Stimulated activated CD8-positive, alpha-beta memory T cell treated with anti-CD3 and anti-CD28 coated beads, Interleukin-4, amount 100 ng/mL, for 4 hours (primary cell): ENCODE data around the gene LGALS3.
A peak's percentile ranks its signal among the peaks of the same experiment; 100 is the strongest.
"Not testable (repeated sequence)": the region's sequence is repeated elsewhere in the genome, so short reads cannot be mapped to it uniquely, and the experiment has no call there.

Experiments used
- DNase-seq, 2 donors: peaks; one replicate each; pipeline ENCODE4 v3.0.0-alpha.2; 2020; ENCODE audit warnings: low read depth in 2 of 2, low spot score in 1 of 2

Gene LGALS3

DNA sequence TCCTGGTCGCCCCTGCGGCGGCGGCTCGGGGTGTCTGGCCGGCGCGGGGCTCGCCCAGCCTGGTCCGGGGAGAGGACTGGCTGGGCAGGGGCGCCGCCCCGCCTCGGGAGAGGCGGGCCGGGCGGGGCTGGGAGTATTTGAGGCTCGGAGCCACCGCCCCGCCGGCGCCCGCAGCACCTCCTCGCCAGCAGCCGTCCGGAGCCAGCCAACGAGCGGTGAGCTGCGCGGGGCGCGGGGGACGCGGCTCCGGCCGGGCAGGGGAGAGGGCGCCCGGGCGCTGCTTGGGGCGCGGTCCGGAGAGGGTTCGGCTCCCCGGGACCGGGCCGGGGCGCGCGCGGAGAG, at the start of gene LGALS3:
Gene LGALS3 (plus strand): TSS at position 167 of the 342 bp plus-strand sequence. CDS start 8,122 bp downstream, outside the sequence.
- DNase-seq: no peak

DNA sequence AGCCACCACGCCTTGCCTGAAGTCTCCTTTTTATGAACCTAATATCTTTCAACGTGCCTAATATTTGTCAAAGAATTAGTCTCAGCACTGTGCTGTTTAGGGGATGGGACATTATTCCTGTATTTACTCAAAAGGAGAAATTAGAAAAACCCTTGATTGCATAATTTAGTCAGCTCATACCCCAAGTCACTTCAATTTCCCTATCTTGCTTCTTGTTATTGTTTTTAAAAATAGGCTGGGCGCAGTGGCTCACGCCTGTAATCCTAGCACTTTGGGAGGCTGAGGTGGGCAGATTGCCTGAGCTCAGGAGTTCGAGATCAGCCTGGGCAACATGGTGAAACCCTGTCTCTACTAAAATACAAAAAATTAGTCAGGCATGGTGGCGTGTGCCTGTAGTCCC, 49.1 kb upstream of the LGALS3 start:
- not testable (repeated sequence) for DNase-seq

DNA sequence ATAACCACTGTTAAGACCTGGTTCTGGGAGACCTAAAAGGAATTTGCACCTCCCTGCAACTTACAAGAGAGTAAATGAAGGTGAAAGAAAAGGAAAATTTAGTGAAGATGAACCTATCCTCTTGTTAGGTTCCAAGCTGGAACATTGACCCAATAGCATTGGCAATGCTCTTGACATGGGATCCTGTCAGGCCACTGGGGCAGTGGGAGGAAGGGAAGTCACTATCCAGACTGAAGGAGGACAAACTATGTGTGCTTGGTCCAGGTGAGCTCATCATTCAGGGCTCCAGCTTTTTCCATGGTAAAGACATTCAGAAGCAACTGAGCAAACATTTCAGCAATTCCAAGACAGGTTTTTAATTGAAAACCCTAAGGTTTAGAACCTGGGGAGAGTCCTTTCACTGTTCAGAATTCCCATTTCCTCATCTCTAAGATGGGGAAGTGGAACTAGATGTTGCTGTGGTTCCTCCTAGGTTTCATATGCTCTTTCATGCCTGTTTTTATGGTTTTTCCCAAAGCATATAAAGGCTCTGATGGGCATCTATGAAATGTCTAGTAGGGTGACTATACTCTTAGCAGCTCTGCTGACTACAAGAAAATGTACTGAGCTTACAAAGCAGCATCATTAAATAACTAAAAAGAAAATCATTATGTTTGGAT, 44.5 kb upstream of the LGALS3 start:
- DNase-seq: no peak

DNA sequence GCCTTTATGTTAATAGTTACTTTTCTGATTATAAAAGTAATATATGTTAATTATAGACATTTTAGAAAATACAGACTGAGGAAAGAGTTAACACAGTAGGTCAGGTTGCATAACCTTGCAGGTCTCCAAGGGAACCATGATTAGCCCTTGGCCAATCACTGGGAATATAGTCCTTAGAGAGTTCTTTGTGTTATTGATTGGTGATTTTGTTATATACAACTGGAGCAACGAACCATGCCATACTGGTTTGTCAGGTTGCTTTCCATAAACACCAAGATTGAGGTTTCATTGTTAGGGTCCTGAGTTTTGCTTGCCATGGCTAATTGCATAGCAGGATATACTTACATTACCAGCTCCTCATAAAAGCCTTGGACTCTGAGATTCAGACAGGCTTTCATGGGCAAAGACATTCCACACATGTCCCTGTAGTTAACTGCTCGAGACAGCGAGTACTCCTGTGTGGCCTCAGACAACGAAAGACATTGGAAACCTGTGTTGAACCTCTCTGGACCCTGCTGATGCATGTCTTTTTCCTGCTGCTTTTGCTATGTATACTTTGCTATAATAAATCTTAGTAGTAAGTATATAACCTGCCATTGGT, 43.9 kb upstream of the LGALS3 start:
- DNase-seq: no peak

DNA sequence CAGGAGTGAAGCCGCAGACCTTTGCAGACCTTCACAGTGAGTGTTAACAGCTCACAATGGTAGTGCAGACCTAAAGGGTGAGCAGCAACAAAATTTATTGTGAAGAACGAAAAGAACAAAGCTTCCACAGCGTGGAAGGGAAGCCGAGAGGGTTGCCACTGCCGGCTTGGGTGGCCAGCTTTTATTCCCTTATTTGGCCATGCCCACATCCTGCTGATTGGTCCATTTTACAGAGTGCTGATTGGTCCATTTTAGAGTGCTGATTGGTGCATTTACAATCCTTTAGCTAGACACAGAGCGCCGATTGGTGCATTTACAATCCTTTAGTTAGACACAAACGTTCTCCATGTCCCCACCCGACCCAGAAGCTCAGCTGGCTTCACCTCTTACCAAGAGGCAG, 42.1 kb upstream of the LGALS3 start:
- DNase-seq: no peak

DNA sequence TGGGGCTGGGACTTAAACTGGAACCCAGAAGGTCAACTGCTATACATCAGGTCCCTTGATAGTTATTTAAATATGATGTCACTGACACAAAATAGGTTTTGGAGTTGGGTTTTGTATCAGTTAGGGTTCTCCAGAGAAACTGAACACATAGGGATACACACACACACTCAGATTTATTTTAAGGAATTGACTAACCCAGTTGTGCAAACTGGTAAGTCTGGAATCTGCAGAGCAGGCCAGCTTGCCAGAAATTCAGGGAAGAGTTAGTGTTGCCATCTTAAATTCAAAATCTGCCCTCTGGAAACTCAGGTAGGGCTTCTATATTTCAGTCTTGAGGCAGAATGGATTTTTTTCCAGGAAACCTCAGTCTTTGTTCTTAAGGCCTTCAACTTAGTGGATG, 40.7 kb upstream of the LGALS3 start:
- DNase-seq: no peak

DNA sequence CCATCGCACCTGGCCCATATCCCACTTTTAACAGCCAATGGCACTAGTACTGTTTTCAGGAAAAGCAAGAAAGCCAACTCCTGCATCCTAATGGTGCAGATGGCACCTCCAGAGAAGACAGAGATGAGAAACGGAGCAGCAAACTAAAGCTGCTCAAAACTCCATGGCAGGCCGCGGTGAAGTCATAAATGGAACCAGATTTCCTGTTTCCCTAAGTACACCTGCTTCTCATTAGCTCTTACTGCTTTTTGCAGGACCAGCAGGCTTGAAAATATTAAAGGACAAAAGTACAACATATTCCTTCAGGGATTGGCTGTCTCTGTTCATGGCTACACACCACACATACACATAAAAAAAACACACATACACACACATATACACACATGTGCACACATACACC, 36.7 kb upstream of the LGALS3 start:
- DNase-seq: no peak

DNA sequence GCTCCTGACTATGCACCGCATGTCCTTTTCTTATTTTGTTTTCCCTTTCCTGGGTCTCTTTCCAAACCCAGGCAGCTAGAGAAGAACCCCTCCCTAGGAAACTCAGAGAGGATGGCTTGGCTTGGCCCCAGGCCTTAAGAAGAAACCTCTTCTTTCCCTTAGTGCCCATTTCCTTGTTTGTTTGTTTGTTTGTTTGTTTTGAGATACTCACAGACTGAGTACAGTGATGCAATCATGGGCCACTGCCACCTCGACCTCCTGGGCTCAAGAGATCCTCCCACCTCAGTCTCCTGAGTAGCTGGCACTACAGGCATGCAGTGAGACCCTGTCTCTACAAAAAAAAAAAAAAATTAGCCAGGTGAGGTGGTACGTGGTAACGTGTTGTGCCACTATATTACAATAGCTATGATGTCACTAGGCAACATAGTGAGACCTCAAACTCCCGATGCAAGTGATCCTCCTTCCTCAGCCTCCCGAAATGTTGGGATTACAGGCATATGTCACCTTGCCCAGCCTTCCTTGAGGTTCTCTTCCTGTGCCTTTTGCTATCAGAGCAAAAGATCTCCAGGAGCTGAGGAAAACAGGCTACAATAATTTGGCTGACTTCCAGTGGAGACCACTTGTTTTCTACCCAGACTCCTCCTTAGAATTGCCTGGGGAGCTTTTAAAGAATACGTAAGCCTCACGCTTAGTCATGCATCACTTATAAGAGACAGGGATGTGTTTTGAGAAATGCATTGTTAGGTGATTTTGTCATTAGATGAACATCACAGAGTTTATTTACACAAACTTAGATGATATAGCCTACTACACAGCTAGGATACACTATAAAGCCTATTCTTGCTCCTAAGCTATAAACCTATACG, 34.5 kb upstream of the LGALS3 start:
- DNase-seq: no peak

DNA sequence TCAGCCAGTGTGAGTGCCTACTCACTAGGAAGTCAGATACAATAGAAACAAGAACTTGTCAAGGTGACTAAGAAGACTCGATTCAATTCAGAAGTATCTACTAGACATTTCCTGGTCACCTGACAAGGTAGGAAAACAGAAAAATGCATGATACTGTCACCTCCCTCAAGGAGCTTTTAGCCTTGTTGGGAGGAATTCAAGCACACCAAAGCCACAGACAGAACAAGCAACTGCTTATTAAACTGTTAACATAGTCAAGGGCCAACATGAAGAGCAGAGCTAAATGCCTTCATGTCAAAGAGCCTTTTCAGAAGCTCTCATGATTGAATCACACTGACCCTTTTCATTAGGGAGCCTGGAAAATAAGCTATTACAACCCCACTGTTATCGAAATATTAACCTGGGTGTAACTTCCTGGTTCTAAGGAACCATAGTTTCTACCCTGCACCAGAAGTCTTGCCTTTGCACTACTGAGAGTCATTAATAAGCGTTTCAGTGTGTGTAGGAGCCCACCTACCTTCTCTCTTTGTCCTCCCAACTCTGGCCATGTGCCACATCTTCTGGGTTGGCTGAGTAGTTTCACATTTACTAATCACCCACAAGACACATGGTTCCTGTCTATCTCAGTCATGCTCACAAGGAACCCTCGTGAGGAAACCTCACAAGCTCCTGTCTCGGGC, 31.0 kb upstream of the LGALS3 start:
- DNase-seq: peak; percentile 11 to 21

DNA sequence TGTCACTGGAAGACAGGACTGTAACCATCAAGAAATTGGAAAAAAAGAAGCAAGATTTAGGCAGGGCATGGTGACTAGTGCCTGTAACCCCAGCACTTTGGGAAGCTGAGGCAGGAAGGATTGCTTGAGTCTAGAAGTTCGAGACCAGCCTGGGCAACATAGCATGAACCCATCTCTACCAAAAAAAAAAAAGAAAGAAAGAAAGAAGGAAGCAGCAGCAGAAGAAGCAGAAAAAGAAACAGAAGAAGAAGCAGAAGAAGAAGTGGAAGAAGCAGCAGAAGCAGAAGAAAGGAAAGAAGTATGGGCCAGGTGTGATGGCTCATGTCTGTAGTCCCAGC, 30.5 kb upstream of the LGALS3 start:
- no peak for DNase-seq

DNA sequence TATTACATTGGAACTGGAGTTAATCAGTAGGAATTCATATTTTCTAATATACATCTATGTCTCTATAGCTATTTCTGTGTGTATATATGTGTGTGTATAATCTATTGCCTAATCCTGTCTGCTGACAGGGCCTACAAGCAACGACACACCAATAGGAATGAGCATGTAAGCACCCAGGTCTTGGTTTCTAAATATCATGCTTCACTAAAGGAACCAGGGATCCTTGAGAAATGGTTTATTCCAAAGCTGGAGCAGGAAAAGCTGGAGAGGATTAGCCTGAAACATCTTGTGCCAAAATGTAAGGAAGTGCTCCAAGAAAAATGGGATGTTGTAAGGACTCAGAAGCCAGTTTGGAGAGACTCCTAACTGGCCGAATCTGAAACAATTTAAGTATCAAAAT, 29.3 kb upstream of the LGALS3 start:
- no peak for DNase-seq

DNA sequence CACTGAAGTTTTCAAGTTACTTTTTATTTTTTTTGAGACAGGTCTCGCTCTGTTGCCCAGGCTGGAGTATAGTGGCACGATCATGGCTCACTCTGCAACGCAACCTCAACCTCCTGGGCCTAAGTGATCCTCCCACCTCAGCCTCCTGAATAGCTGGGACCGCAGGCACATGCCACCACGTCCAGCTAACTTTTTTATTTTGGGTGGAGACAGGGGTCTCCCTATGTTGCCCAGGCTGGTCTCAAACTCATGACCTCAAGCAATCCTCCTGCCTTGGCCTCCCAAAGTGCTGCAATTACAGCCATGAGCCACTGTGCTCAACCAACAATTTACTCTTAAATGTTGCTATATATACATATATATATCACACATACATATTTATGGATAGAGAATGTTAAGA, 27.4 kb upstream of the LGALS3 start:
- no peak for DNase-seq

DNA sequence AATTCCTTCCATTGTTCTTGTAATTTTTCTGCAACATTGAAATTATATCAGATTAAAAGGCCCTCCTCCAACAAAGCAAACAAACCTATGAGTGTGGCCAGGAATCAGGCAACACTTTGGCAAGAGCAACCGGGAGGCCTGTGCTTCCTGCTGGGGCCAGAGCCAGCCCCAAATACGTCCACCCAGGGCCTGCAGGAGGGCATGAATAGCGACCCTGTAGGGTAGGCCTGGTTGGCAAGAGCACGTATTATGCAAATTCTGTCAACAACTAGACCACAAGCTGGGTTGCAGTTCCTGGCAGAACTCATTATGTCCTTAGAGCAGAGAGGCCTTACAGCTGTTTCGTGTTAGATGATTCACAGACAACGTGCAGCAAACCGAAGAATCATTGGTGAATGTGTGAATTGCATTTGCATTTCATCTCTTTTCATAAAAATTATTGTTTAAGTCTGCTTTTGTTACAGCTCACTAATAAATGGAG, 26.9 kb upstream of the LGALS3 start:
- no peak for DNase-seq

DNA sequence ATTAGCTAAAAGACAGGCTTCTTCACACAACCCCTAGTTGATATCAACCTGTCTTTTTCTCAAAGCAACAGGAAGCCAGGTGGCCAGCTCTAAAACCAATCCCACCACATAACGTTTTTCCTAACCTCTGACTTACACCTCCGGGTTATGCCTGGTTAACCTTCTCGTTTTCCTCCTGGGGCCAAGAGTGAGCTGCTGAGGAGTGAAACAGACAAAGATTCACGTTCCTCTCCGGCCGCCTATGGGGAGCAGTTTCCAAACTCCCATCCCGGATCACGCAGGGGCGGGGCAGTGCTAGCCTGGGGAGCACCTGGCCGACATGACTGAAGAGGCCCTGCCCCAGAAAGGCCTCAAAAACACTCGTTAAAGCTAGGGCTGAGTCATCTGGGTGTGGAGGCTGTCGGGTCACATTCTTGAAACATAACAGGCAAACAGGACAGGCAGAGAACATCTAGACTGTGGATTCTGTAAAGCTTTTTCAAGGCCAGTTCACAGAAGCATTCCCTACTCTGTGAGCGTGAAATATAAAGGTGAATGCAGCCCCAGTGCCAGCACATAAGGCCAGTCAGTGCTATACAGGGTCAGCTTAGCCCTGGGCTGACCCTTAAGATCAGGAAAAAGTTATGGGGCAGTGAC, 25.9 kb upstream of the LGALS3 start:
- peak; percentile 19 to 30 for DNase-seq

DNA sequence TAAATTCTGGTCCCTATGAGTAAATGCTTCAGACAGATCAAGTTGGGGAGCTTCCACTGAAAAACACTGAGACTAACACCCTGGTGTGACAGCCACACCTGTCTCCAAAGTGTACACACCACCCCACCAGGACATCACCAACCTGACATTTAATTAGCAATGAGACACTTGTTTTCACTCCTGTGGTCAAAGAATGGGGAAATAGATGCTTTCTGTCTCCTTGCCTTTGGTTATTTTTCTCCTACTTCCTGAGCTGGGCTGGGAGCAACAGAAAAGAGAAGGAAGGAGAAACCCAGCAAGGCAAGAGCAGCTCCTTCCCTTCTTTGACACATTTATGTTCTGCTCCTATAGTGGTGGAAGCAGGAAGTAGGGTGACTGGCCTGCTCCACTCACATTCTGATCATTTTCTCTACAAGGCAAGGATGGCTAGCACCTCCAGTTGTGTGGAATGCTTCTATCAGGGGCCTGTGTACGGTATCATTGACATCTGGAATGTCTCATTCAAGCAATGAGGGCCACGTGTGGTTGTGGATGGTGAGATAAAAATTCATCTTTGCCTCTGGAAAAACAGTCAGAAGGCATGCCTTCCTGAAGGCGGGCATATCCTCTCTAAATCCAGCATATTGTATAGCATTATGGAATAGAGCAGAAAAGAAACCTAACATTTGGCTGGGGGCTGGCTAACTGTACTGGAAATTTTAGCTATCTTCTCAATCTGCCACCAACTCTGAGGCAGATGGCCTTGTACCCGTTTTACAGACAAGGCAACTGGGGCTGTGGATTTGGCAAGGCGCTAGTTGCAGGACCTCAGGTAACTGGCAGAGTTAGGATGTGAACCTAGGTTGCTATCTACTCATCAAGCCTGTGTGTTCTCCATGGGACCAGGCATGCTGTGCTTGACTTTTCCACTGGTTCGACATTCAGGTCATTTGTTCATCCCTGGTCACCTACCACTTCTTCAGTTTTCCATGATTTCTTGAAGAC, 24.8 kb upstream of the LGALS3 start:
- no peak for DNase-seq

DNA sequence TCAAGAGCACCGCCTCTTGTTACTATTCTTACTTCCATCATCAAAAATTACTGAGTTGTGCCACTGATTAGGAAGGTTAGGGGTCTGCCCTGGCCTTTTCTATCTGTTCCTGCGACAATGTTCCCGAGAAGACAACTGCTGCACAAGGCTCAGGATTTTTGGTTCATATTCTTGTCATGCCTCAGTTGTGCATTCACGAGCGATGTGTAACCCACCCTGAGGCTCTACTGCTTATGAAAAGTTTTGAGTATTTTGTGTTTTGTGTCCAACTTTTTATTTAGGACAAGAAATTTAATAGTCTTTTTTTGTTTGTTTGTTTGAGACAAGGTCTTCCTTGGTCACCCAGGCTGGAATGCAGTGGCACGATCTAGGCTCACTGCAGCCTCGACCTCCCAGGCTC, 23.1 kb upstream of the LGALS3 start:
- DNase-seq: no peak

DNA sequence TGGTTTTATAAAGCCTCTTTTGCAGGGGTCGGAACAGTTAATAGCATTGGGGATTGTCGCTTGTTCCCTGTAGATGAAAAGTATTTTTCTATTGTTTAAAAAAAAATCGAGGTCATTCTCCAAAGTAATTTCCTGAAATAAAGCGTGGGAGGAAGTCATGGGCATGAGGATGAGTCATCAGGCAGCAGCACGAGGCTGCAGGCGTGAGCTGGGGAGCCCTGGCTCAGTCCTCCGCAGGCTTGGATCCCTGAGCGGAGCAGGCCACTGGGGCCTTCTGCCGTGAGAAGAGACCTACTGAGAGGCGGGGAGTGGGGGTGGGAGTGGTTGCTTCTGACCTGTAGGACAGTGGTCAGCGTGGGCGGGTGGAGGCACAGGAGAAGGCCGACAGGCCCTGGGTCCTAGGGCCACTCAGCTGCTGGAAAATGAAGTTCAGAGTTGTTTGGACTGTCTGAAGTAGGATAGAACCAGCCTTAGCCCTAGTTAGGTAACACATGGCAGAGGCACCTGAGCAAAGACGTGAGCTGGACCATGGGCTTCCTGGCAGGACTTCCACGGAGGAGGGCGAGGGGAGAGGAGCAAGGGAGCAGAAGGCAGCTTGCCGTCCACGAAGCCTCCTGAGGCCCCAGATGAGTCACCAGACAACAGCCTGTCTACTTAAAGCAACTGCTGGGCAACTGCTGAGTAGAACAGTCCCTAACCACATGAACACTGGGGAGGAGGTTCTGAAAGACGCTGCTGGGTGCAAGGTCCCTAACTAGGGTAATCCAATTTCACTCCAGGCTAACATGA, 21.1 kb upstream of the LGALS3 start:
- DNase-seq: no peak

DNA sequence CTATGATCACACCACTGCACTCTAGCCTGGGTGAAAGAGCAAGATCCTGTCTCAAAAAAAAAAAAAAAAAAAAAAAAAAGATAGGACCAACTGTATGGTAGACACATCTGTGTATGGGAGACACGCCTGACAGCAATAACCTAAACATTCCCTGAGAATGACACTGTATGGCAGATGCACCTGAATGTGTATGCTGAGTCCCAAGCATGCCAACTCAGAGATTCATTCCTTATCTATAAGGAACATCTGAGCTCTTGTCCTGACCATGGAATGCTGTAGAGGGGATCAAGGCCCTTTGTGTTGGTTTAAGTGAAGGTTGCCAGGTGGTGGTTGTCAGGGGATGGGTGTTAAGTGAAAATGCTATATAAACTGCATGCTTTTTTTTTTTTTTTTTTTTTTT, 19.2 kb upstream of the LGALS3 start:
- no peak for DNase-seq

DNA sequence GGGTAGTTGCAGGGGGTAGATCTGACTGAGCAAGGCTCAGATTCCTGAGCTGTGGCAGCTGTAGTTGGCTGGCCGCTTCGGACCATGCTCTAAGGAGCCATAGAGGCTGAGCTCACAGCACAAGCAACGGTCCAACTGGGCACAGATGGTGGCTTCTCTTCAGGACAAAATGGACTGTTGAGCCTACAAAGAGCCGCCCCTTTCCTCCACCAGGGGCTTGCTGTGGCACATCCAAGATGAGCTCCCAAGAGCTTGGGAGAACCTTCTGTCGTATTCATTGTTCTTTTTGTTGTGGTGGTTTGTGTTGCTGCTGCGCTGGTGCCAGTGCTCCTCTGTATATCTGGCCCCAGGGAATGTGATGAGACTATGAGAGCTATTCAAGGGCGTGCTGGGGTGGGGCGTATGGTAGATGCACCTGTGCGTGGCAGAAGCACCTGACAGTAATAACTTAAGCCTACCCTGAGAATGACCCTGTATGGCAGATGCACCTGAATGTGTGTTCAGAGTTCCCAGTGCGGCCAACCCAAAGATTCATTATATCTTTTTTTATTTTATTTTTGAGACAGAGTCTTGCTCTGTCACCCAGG, 17.8 kb upstream of the LGALS3 start:
- no peak for DNase-seq
